ENCODE measurements around the gene ACKR4.

Gene ACKR4

GRCh38 chr3:132641837-132642538 lies 44.9 kb downstream of the ACKR4 start:
- no peak for DNase-seq

GRCh38 chr3:132642539-132642847 lies 45.4 kb downstream of the ACKR4 start:
- DNase-seq: no peak

DNA sequence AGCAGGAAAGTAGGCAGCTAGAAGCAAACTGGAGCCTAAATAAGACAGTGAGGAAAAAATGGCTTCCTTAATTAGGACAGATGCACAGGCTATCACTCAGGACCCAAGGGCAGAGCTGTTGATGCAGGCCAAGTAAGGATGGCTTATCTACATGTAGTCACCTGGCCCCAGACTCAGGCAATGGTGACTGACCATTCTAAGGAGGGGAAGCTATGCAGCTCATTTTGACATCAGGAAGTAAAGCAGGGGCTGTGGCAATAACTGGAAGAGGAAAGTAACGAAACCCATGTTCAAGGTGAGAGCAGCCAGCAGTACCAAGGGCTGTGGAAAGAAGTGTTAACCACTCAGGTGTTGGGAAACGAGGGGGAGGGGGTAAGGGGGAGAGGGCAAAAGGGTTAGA lies 46.3 kb downstream of the ACKR4 start:
- no peak for DNase-seq

- no peak for DNase-seq
Observed at GRCh38 chr3:132645058-132645457, 48.0 kb downstream of the ACKR4 start.

GRCh38 chr3:132650153-132650552 lies 53.1 kb downstream of the ACKR4 start:
- no peak for DNase-seq

Data from hypothalamus (tissue), 51 donors.